Activated T-helper 17 cell treated with anti-CD3 and anti-CD28 coated beads, Interleukin-2, amount 50 U/mL, for 72 hours (primary cell): Measurements from ENCODE around the gene CEPT1. TPM values are rescaled to one million over a fixed set of nuclear protein-coding genes. Genes with fewer than 3 reads are reported as not detected.
A peak's percentile ranks its signal among the peaks of the same experiment; 100 is the strongest.
"Not testable (repeated sequence)": the region's sequence is repeated elsewhere in the genome, so short reads cannot be mapped to it uniquely, and the experiment has no call there.

Source experiments
- ATAC-seq: fragments of 150-1000 bp; cut with Tn5 transposase; replicated peaks from 2 replicates; pipeline ENCODE4 v1.10.0; 2021; ENCODE audit warnings: mild to moderate bottlenecking, moderate library complexity
- H3K27ac Mint-ChIP-seq: one replicate; pipeline ENCODE4 v1.8.0; 2022; ENCODE audit warnings: mixed read lengths
- H3K27me3 Mint-ChIP-seq: one replicate; pipeline ENCODE4 v1.8.0; 2022; ENCODE audit warnings: mixed read lengths
- H3K36me3 Mint-ChIP-seq: one replicate; pipeline ENCODE4 v1.8.0; 2022; ENCODE audit warnings: low read depth, mild to moderate bottlenecking, mixed read lengths
- H3K4me1 Mint-ChIP-seq: one replicate; pipeline ENCODE4 v1.8.0; 2022; ENCODE audit warnings: mixed read lengths
- H3K4me3 Mint-ChIP-seq: one replicate; pipeline ENCODE4 v1.8.0; 2022; ENCODE audit warnings: mild to moderate bottlenecking, mixed read lengths
- H3K9me3 Mint-ChIP-seq: one replicate; pipeline ENCODE4 v1.8.0; 2022; ENCODE audit warnings: mixed read lengths
- total RNA-seq, 2 donors: library from RNA; stranded (reverse); gene quantifications; one replicate each; pipeline ENCODE4 v1.2.3, GENCODE V29; 2022

CEPT1 gene
- total RNA-seq, 2 donors from 2014 or later, result 31.3 to 31.4 TPM

DNA sequence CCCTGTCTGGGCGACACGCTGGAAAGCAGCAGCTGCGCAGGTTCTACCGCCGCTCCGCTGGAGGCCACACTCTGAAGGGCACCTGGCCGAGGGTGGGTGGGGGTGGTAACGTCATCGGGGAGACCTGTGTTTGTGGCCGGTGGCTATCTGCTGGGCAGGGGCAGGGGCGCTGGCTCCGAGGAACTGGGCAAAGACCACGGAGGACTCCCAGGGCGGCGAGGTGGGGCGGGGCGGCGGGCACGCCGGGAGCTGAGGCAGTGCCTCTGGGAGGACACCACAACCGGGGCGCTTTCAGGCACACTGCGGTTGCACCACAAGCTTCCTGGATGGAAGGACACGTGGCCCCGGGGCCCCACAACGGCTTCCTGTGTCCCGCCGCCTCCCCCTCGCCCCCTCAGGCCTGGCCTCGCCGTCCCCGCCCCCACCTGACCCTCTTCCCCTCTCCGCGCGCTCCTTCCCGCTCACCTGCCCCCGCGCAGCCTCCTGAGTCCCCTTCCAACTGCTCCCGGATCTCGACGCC is 63.7 kb downstream of the CEPT1 start:
- ATAC-seq, result peak; percentile 52
- H3K4me1 Mint-ChIP-seq, result peaks cover 37% of the 10 kb centered on the region
- peak overlapping the region; percentile 96 for H3K27ac Mint-ChIP-seq
- no peaks in the 10 kb centered on the region for H3K27me3 Mint-ChIP-seq
- H3K9me3 Mint-ChIP-seq, result no peaks in the 10 kb centered on the region
- peak overlapping the region; percentile 94 for H3K4me3 Mint-ChIP-seq
- peaks cover 18% of the 10 kb centered on the region for H3K36me3 Mint-ChIP-seq

DNA sequence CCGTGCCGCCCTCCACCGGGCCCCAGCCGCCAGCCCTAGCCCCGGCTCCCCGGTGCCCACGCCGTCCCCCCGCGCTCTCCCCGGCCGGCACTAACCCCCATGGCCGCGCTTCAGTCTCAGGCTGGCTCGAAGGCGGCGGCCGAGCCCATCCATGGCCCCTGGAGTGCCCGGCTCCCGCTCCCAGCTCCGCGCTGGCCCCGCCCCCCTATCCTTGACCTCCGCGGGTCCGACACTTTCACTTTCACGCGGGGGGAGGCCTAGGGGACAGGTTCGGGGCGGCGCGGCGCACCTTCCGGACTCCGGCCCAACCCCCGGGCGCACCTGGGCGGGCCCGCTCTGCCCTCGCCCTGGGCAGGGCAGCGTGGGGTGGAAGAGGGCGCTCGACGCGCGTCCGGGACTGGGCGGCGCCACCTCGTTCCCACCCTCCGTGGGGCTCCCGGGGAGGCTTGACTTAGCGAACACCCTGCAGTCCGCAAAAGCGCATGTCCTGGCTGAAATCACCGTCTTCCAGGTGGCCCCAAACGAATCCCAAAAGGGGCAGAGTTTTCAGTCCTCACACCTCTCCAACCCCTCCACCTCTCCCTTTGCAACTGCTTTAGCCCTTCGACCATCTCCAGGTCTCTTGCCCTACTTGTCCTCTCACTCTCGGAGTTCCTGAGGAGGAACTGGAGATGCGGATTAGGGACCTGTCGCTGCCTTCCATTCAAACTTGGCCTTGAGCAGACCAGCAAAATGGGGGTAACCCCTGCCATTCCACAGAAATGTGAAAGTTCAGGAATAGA is 64.4 kb downstream of the CEPT1 start:
- peak; percentile 53 for ATAC-seq
- no peaks in the 10 kb centered on the region for H3K27me3 Mint-ChIP-seq
- peak overlapping the region; percentile 29 for H3K27ac Mint-ChIP-seq
- no peaks in the 10 kb centered on the region for H3K9me3 Mint-ChIP-seq
- peaks cover 12% of the 10 kb centered on the region for H3K36me3 Mint-ChIP-seq
- peak overlapping the region; percentile 94 for H3K4me3 Mint-ChIP-seq
- H3K4me1 Mint-ChIP-seq, result peaks cover 37% of the 10 kb centered on the region

DNA sequence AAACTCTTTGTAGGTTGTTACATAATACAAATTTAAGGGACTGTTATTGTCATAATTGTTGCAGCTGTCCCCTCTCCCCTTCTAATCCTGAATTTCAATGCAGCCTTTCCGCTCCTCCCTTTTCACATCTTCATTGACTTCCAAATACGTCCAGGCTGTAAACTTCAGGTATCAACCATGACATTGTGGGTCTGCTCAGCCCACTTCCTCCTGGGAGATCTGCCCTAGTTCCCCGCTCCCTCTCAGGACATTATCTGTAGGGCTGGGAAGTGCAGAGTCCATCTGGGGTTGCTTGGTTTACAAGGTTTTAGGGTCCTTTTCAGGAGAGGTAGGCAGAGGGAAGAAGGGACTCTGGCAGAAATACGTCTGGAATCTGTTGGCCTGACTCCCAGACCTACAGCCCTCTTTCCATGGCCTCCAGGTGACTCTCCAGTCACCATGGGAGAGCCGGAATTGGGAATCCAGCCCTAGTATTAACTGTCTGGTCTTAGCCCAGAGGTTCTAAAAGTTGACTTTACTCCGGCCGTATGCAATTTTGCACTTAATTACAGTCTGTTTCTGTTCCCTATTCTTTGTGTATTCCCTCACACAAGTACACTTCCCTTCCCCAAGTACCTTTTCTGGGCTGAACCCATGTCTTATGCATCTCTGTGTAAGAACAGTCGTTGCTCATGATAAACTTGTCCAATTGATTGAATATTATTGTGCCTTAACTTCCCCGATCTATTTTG is 65.1 kb downstream of the CEPT1 start:
- Mint-ChIP-seq H3K4me1 (peaks cover 37% of the 10 kb centered on the region), H3K27ac (peak overlapping the region; percentile 29), H3K4me3 (peak overlapping the region; percentile 94), H3K9me3 (no peaks in the 10 kb centered on the region), H3K27me3 (no peaks in the 10 kb centered on the region), H3K36me3 (peaks cover 4% of the 10 kb centered on the region)
- no peak for ATAC-seq

DNA sequence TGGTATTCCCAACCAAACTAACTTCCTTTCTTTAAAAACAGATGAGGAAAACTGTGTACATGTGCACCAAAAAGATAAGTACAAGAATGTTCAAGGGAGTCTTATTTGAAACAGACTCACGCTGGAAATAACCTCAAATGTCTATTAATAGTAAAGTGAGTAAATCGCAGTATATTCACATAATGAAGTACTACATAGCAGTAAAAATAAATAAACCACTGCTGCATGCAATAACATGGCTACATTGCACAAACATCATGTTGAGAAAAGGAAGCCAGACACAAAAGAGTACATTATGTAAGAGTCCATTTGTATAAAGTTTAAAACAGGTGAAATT is 65.7 kb downstream of the CEPT1 start:
- ATAC-seq, result no peak
- H3K27ac Mint-ChIP-seq, result peak overlapping the region; percentile 29

DNA sequence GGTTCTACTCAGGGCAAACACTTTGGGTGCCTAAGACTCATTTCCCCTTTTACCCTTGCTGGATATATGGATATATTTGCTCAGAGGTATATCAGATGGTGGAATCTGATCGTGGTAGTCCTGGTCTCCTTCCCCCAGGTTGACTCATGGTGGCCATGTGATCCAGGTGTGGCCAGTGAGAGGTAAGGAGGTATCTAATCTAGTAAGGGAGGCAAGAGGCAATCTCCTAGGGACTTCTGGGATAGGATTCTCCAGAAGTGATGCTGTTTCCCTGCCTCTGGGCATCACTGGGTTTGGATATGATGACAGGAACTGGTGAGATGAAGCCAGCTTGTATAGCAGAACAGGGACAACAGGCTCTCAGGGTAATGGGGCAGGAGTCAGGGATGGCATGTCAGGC is 68.9 kb downstream of the CEPT1 start:
- Mint-ChIP-seq H3K36me3 (no peaks in the 10 kb centered on the region), H3K27ac (no peak overlapping the region), H3K27me3 (no peaks in the 10 kb centered on the region), H3K4me3 (no peak overlapping the region), H3K9me3 (peaks cover 4% of the 10 kb centered on the region), H3K4me1 (peaks cover 37% of the 10 kb centered on the region)
- no peak for ATAC-seq

More for the DNA sequence above, 65.7 kb downstream of the CEPT1 start:
- Mint-ChIP-seq H3K36me3 (no peaks in the 10 kb centered on the region), H3K4me3 (no peak overlapping the region), H3K9me3 (no peaks in the 10 kb centered on the region), H3K4me1 (peaks cover 37% of the 10 kb centered on the region), H3K27me3 (no peaks in the 10 kb centered on the region)

DNA sequence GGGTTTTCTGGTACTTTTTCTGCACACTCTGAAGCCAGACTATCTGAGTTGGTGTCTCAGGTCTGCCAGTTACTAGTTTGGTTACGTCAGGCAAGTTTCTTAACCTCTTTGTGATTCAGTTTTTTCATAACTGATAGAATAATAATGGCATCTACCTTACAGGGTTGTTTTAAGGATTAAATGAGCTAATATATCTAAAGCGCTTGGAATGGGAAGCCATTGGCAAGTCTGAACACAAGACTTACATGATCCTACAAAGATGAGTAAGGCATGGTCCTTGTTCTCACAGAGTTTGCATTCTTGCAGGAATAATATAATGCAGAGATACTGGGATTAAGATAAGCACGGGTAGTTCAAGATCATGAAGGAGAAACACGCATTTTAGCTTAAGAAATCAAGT is 69.6 kb downstream of the CEPT1 start:
- ATAC-seq, result no peak
- Mint-ChIP-seq H3K4me1 (peaks cover 44% of the 10 kb centered on the region), H3K27ac (no peak overlapping the region), H3K9me3 (peaks cover 4% of the 10 kb centered on the region), H3K4me3 (no peak overlapping the region), H3K36me3 (no peaks in the 10 kb centered on the region), H3K27me3 (no peaks in the 10 kb centered on the region)

DNA sequence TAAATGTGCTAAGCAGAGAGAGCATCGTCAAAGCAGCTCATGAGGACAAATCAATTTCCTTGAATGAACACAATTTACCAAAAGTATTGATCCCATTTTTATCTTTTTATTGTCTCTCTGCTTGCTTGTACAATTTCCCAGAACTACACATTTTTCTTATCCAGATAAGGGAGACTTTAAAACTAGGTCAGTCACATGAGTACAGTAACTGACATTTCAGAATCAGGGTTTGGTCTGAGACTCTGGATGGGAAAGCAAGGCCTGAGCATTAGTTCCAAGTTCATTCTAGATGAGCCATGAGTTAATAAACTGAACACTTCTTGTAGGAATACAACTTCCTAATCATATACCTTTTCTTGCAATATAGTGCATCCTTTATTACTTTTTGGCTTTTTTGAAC is 71.9 kb downstream of the CEPT1 start:
- H3K4me1 Mint-ChIP-seq, result peaks cover 48% of the 10 kb centered on the region
- no peak overlapping the region for H3K4me3 Mint-ChIP-seq
- peaks cover 10% of the 10 kb centered on the region for H3K36me3 Mint-ChIP-seq
- no peak overlapping the region for H3K27ac Mint-ChIP-seq
- H3K27me3 Mint-ChIP-seq, result no peaks in the 10 kb centered on the region
- peaks cover 4% of the 10 kb centered on the region for H3K9me3 Mint-ChIP-seq
- no peak for ATAC-seq

DNA sequence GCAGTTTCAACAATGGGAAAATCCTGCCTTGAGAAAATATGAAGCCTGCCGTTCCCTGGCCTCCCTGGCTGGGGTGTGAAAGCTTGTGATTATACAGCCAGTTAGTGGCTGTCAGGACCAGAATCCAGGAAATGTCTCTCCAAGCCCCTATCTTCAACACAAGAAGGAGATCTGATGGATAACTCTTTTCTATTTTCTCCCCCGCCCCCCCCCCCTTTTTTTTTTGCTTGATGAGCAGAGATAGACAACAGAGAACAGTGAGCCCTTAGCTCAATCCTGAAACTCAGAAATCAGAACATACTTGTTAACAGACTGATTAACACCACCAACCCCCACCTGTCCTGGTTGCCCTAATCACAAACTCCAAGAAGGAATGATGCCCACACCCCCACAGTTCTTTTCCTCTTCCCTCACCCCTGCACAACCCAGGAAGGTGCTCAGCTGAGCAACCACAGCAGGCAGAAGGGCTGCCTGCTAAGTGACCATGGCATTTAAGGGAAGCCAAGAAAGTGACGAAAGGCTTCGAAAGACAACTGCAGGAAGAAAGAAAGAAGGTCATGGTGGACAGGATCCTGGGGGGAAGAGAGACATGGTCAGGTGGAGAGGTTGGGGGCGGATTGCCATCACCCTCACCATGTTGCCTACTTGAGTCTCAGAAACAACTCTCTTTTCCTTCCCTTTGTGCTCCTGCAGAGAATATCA is 72.8 kb downstream of the CEPT1 start:
- H3K27me3 Mint-ChIP-seq, result no peaks in the 10 kb centered on the region
- H3K4me1 Mint-ChIP-seq, result peaks cover 57% of the 10 kb centered on the region
- H3K4me3 Mint-ChIP-seq, result peak overlapping the region; percentile 78
- H3K36me3 Mint-ChIP-seq, result peaks cover 10% of the 10 kb centered on the region
- ATAC-seq, result no peak
- peak overlapping the region; percentile 86 for H3K27ac Mint-ChIP-seq
- peaks cover 4% of the 10 kb centered on the region for H3K9me3 Mint-ChIP-seq

DNA sequence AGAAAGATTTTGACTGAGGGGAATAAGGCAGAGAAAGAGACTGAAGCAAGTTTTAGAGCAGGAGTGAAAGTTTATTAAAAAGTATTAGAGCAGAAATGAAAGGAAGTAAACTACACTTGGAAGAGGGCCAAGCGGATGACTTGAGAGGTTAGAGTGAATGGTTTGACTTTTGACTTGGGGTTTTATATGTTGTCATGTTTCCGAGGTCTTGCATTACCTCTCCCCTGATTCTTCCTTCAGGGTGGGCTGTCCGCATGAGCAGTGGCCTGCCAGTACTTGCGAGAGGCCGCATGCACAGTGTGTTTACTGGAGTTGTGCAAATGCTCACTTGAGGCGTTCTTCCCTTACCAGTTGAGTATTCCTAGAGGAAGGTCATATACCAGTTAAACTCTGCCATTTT is 73.4 kb downstream of the CEPT1 start:
- Mint-ChIP-seq H3K4me3 (peak overlapping the region; percentile 78), H3K9me3 (peaks cover 4% of the 10 kb centered on the region), H3K4me1 (peaks cover 60% of the 10 kb centered on the region), H3K36me3 (peaks cover 10% of the 10 kb centered on the region), H3K27ac (peak overlapping the region; percentile 86), H3K27me3 (no peaks in the 10 kb centered on the region)
- no peak for ATAC-seq

DNA sequence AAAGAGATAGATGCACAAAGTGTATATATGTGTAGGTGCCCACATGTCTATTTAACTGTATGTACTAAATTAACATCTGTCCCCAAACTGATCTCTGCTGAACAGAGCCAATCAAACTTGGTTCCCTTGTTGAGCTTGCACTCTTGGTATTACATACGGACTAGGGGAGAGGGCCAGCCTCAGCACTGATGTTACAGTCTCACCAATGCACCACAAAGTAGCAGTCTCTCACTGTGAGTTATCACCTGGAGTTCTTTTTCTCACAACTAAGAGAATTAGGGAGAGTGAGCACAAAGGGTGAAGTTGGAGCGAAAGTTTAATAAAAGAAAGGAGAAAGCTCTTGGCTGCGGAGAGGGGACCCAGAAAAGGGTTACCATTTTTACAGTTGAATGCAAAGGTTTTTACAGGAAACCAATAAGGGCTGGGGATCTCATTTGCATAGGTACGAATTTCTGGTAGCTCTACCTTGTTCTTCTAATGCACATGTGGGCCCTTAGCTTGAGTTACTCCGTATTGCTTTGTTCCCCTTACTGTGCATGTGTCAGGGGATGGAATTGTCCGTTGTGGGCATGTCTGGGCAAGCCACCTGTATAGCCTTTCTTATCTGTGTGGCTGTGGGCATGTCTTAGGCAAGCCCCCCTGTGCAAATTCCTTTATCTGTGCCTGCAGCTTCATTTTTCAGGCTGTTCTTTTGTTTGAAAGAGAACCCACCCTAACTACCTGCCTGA is 74.2 kb downstream of the CEPT1 start:
- H3K4me1 Mint-ChIP-seq, result peaks cover 64% of the 10 kb centered on the region
- peaks cover 10% of the 10 kb centered on the region for H3K36me3 Mint-ChIP-seq
- ATAC-seq, result peak; percentile 12
- peak overlapping the region; percentile 86 for H3K27ac Mint-ChIP-seq
- H3K4me3 Mint-ChIP-seq, result peak overlapping the region; percentile 78
- H3K27me3 Mint-ChIP-seq, result no peaks in the 10 kb centered on the region
- H3K9me3 Mint-ChIP-seq, result peaks cover 4% of the 10 kb centered on the region

DNA sequence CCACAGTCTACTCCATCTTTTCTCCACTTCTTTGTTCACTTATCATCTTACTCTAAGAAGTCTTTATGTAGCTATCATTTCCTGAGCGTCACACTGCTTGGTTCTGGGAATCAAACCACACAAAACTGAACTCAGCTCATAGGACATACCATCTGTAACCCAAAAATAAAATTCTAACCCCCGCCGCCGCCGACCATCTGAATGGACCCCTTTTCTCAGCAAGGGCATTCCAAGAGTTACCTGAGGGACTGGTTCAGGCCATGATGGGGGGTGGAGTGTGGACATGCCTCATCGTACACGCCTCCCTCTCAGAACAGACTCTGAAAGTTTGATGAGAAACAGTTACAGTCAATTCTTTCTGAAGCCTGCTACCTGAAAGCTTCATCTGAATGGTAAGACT is 74.9 kb downstream of the CEPT1 start:
- H3K9me3 Mint-ChIP-seq, result peaks cover 4% of the 10 kb centered on the region
- H3K27me3 Mint-ChIP-seq, result no peaks in the 10 kb centered on the region
- peaks cover 71% of the 10 kb centered on the region for H3K4me1 Mint-ChIP-seq
- peak overlapping the region; percentile 78 for H3K4me3 Mint-ChIP-seq
- ATAC-seq, result peak; percentile 50
- peak overlapping the region; percentile 86 for H3K27ac Mint-ChIP-seq
- peaks cover 10% of the 10 kb centered on the region for H3K36me3 Mint-ChIP-seq

DNA sequence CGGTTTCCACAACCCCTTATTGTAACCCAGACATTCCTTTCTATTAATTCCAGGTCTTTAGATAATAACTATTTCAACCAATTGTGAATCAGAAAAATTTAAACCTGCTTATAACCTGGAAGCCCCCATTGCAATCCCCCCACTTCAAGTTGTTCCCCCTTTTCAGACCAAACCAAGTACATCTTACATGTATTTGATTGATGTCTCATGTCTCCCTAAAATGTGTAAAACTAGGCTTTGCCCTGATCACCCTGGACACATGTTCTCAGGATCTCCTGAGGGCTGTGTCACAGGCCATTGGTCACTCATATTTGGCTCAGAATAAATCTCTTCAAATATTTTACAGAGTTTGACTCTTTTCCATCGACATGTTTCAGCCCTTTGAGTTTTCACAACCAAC is 75.3 kb downstream of the CEPT1 start:
- ATAC-seq, H3K9me3 Mint-ChIP-seq, H3K27me3 Mint-ChIP-seq, H3K36me3 Mint-ChIP-seq: not testable (repeated sequence)
- Mint-ChIP-seq H3K27ac (peak overlapping the region; percentile 86), H3K4me1 (peaks cover 75% of the 10 kb centered on the region), H3K4me3 (peak overlapping the region; percentile 78)

DNA sequence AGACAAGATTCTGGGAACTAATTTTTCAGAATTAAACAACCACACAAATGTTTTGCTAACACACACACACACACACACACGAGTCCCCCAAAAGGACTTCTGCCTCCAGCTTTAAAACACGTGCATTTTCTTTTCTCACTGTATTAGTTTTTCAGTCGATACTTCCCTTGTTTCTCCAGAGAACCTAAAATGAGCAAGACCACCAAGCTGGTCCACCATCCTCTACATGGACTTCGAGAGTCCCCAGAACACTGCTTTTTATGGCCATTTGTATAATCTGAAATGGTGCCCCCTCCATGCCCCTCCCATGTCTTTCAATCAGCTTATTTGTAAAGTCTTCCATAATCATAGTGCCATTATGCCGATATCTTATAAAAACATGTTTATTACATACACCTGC is 76.7 kb downstream of the CEPT1 start:
- peaks cover 4% of the 10 kb centered on the region for H3K9me3 Mint-ChIP-seq
- H3K27me3 Mint-ChIP-seq, result no peaks in the 10 kb centered on the region
- peak overlapping the region; percentile 78 for H3K4me3 Mint-ChIP-seq
- ATAC-seq, result no peak
- peak overlapping the region; percentile 86 for H3K27ac Mint-ChIP-seq
- peaks cover 12% of the 10 kb centered on the region for H3K36me3 Mint-ChIP-seq
- H3K4me1 Mint-ChIP-seq, result peaks cover 88% of the 10 kb centered on the region
